Left colon (tissue), 2 donors: ENCODE measurements around the gene KMO. TPM values are rescaled to one million over a fixed set of nuclear protein-coding genes. Genes with fewer than 3 reads are reported as not detected.

Experiments used
- ATAC-seq: fragments of 200-7000 bp; cut with Tn5 transposase; one replicate; pipeline ENCODE4 v1.9.1; 2020; ENCODE audit warnings: mild to moderate bottlenecking, moderate library complexity
- DNase-seq, 2 donors: peaks; one replicate each; pipeline ENCODE4 v3.0.0-alpha.2; 2020
- intact Hi-C, 2 donors: fragments of 100-400 bp; cut with DNase I in 1 of 2; cut with micrococcal nuclease in 1 of 2; formaldehyde crosslinking; loops; one replicate each; pipeline versions ENCODE4 v1.11.2 to v1.14.0; 2022; cut with DNase I, micrococcal nuclease
- total RNA-seq, 2 donors: library from RNA; stranded (reverse); fragmentation: NEBNext Ultra II Directional; extraction: Animal tissue kit (Norgen Biotek cat#: 25700); gene quantifications; one replicate each; pipeline ENCODE4 v1.2.1, GENCODE V29; 2021
- donor health status: DM: no; HTN: no; CAD: no.
- donor health status: DM: yes; HTN: yes; CAD: no.

KMO gene
- total RNA-seq, 2 donors from 2014 or later, result 0.21 to 0.78 TPM

GRCh38 chr1:241589521-241589920 is 57.3 kb downstream of the KMO start:
- DNase-seq (no peak), ATAC-seq (no peak)
- intact Hi-C loops, result no loop called here

GRCh38 chr1:241590719-241591118 is 58.5 kb downstream of the KMO start:
- intact Hi-C loops, result no loop called here
- ATAC-seq (no peak), DNase-seq (no peak)

GRCh38 chr1:241591317-241591716 is 59.1 kb downstream of the KMO start:
- ATAC-seq (no peak), DNase-seq (no peak)
- intact Hi-C loops, result no loop called here

- DNase-seq, result no peak
- no peak for ATAC-seq
- intact Hi-C loops, result no loop called here
Observed at GRCh38 chr1:241591736-241592135, 59.6 kb downstream of the KMO start.

- no peak for DNase-seq
- ATAC-seq, result no peak
- intact Hi-C loops, result no loop called here
Observed at GRCh38 chr1:241592273-241592958, 60.2 kb downstream of the KMO start.

GRCh38 chr1:241593186-241593585 is 61.0 kb downstream of the KMO start:
- no peak for ATAC-seq
- intact Hi-C loops, result no loop called here
- DNase-seq, result no peak

- DNase-seq (no peak), ATAC-seq (no peak)
Observed at GRCh38 chr1:241596633-241597032, 64.5 kb downstream of the KMO start.

GRCh38 chr1:241598249-241598648 is 66.1 kb downstream of the KMO start:
- DNase-seq, result no peak
- intact Hi-C loops, result no loop called here
- ATAC-seq, result no peak

More at GRCh38 chr1:241596633-241597032, 64.5 kb downstream of the KMO start:
- intact Hi-C loops, result no loop called here

GRCh38 chr1:241600496-241600901 is 68.3 kb downstream of the KMO start:
- no peak for DNase-seq
- intact Hi-C loops, result no loop called here
- ATAC-seq, result no peak

- no peak for DNase-seq
- no peak for ATAC-seq
- intact Hi-C loops, result no loop called here
Observed at GRCh38 chr1:241603731-241604245, 71.6 kb downstream of the KMO start.

GRCh38 chr1:241605146-241605805 is 73.1 kb downstream of the KMO start:
- DNase-seq, result no peak
- intact Hi-C loops, result no loop called here
- ATAC-seq, result no peak

- DNase-seq (no peak), ATAC-seq (no peak)
- intact Hi-C loops, result no loop called here
Observed at GRCh38 chr1:241606544-241606943, 74.4 kb downstream of the KMO start.

- ATAC-seq (no peak), DNase-seq (no peak)
- intact Hi-C loops, result no loop called here
Observed at GRCh38 chr1:241607497-241607896, 75.3 kb downstream of the KMO start.

- ATAC-seq, result no peak
Observed at GRCh38 chr1:241608379-241609033, 76.3 kb downstream of the KMO start.

GRCh38 chr1:241610056-241610815 is 78.1 kb downstream of the KMO start:
- DNase-seq (peak; percentile 37 to 39), ATAC-seq (peak; percentile 91)
- intact Hi-C loops, result loop anchor here in 1 of 2 donors (5.0 kb wide), 1 partner anchor 222 kb away; no protein-coding TSS in a partner anchor

More at GRCh38 chr1:241608379-241609033, 76.3 kb downstream of the KMO start:
- no peak for DNase-seq
- intact Hi-C loops, result no loop called here

- ATAC-seq, result peak; percentile 63
- DNase-seq, result no peak
- intact Hi-C loops, result loop anchor here in 1 of 2 donors (5.0 kb wide), 1 partner anchor 221 kb away; no protein-coding TSS in a partner anchor
Observed at GRCh38 chr1:241611063-241611462, 78.9 kb downstream of the KMO start.

- ATAC-seq (no peak), DNase-seq (no peak)
- intact Hi-C loops, result loop anchor here in 1 of 2 donors (5.0 kb wide), 1 partner anchor 221 kb away; no protein-coding TSS in a partner anchor
Observed at GRCh38 chr1:241611736-241612135, 79.6 kb downstream of the KMO start.

- intact Hi-C loops, result loop anchor here in 1 of 2 donors (5.0 kb wide), 1 partner anchor 219 kb away; no protein-coding TSS in a partner anchor
- DNase-seq (no peak), ATAC-seq (no peak)
Observed at GRCh38 chr1:241612533-241613477, 80.6 kb downstream of the KMO start.
